ENCODE results near the gene LIAS. TPM values are rescaled to one million over a fixed set of nuclear protein-coding genes. Genes with fewer than 3 reads are reported as not detected.

LIAS gene
- total RNA-seq, 1 donor from 2014 or later, result 22.0 TPM

- no peak for DNase-seq (ENCODE audit: extremely low spot score, unreplicated experiment)
- H3K36me3 Mint-ChIP-seq, result peaks cover 6% of the 10 kb centered on the region
- no peak overlapping the region for H3K4me3 Mint-ChIP-seq
- TF ChIP-seq CTCF (conservative IDR thresholded peaks at IDR 0.05), result peak; percentile 97
- no peaks in the 10 kb centered on the region for H3K9me3 Mint-ChIP-seq
- H3K27ac Mint-ChIP-seq, result peak overlapping the region; percentile 91
- peaks cover 15% of the 10 kb centered on the region for H3K4me1 Mint-ChIP-seq (ENCODE audit: unreplicated experiment)
- H3K27me3 Mint-ChIP-seq, result no peaks in the 10 kb centered on the region
These were observed 10.7 kb downstream of the LIAS start for GRCh38 chr4:39469429-39470077.

- Mint-ChIP-seq H3K4me3 (no peak overlapping the region), H3K36me3 (peaks cover 6% of the 10 kb centered on the region), H3K9me3 (no peaks in the 10 kb centered on the region), H3K27ac (no peak overlapping the region), H3K4me1 (ENCODE audit: unreplicated experiment) (peaks cover 10% of the 10 kb centered on the region), H3K27me3 (no peaks in the 10 kb centered on the region)
- DNase-seq (ENCODE audit: extremely low spot score, unreplicated experiment), result no peak
- no peak for TF ChIP-seq CTCF (conservative IDR thresholded peaks at IDR 0.05)
These were observed 11.5 kb downstream of the LIAS start for GRCh38 chr4:39470402-39470801.

DNA sequence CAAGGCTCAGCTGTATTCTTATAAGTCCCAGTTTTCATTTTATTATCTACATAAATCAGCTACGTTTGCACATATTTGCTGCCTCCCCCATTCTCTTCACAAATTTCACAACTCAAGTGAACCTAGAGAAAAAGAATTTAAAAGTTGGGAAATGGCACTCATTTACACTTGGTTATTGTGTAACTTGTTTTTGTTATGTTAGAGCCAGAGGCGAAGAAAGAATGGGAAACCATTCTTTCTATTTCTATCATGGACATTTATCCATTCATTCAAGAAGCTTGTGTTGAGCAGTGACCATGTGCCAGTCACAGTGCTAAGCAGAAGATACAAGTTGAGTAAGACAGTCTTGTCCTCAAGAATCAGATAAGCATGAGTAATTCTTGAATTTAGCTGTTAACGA, 13.5 kb downstream of the LIAS start:
- no peak for DNase-seq (ENCODE audit: extremely low spot score, unreplicated experiment)

DNA sequence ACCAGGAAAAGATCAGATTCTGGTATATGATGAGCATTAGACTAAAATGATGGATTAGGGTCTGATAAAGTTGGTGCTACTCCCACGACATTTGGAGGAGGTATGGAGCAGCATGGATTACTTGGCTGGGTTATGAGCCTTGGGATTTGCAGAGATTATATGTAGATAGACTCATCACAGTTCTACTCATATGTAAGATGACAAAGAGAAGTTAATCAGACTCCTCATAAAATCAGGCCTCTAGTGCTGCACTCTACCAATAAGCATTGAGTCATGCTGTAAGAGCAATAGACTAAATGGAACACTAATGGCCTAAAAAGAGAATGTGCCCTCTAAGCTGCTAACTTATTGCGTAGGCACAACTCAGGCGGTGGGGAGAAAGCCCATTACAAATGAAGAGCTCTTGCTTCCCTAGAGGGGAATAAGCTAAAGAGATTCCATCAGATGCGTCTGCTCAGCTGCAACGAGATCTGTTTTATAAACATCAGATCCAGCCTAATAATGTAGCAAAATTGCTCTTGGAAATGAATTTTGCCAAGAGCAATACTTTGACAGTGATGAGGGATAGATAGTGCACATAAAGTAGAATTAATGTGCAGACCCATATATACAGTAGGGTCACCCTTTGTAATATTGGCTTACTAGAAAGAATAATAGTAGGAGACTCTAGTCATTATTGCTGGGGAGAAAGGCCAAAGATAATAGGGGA, 17.5 kb downstream of the LIAS start:
- H3K4me3 Mint-ChIP-seq, result no peak overlapping the region
- no peaks in the 10 kb centered on the region for H3K27me3 Mint-ChIP-seq
- peaks cover 14% of the 10 kb centered on the region for H3K36me3 Mint-ChIP-seq
- no peaks in the 10 kb centered on the region for H3K4me1 Mint-ChIP-seq (ENCODE audit: unreplicated experiment)
- no peak for DNase-seq (ENCODE audit: extremely low spot score, unreplicated experiment)
- H3K27ac Mint-ChIP-seq, result no peak overlapping the region
- TF ChIP-seq CTCF (conservative IDR thresholded peaks at IDR 0.05), result no peak
- no peaks in the 10 kb centered on the region for H3K9me3 Mint-ChIP-seq

More for the DNA sequence above, 13.5 kb downstream of the LIAS start:
- TF ChIP-seq CTCF (conservative IDR thresholded peaks at IDR 0.05), result no peak
- H3K4me1 Mint-ChIP-seq (ENCODE audit: unreplicated experiment), result peaks cover 10% of the 10 kb centered on the region
- no peaks in the 10 kb centered on the region for H3K9me3 Mint-ChIP-seq
- no peak overlapping the region for H3K27ac Mint-ChIP-seq
- no peak overlapping the region for H3K4me3 Mint-ChIP-seq
- peaks cover 14% of the 10 kb centered on the region for H3K36me3 Mint-ChIP-seq
- H3K27me3 Mint-ChIP-seq, result no peaks in the 10 kb centered on the region

- H3K4me1 Mint-ChIP-seq (ENCODE audit: unreplicated experiment), result no peaks in the 10 kb centered on the region
- H3K27ac Mint-ChIP-seq, result peak overlapping the region; percentile 34
- H3K27me3 Mint-ChIP-seq, result no peaks in the 10 kb centered on the region
- H3K9me3 Mint-ChIP-seq, result no peaks in the 10 kb centered on the region
- no peak overlapping the region for H3K4me3 Mint-ChIP-seq
- H3K36me3 Mint-ChIP-seq, result peaks cover 11% of the 10 kb centered on the region
- no peak for TF ChIP-seq CTCF (conservative IDR thresholded peaks at IDR 0.05)
- DNase-seq (ENCODE audit: extremely low spot score, unreplicated experiment), result no peak
These were observed 21.4 kb downstream of the LIAS start for GRCh38 chr4:39480251-39480650.

Data from type B pancreatic cell (in vitro differentiated cells).